CD14-positive monocyte (primary cell): ENCODE data around the gene PAFAH2. TPM values are rescaled to one million over a fixed set of nuclear protein-coding genes. Genes with fewer than 3 reads are reported as not detected.

ENCODE experiments used
- DNase-seq, 3 donors: peaks; one replicate each; pipeline ENCODE4 v3.0.0-alpha.2; 2011 to 2022
- H2AFZ ChIP-seq: 2 replicates; pipeline ENCODE4 v1.6.0; 2012; ENCODE audit warnings: mild to moderate bottlenecking, low read depth, low read length, inconsistent platforms; ENCODE audit not compliant: insufficient read depth, poor library complexity, severe bottlenecking
- H3K27ac ChIP-seq, 2 donors: 1 replicate in 1 of 2; 2 replicates in 1 of 2; pipeline ENCODE4 v1.5.1; 2012 to 2013; ENCODE audit warnings: low read length in 2 of 2, control low read depth in 1 of 2, inconsistent platforms in 1 of 2, low read depth in 1 of 2, mild to moderate bottlenecking in 1 of 2
- H3K27me3 ChIP-seq, 2 donors: one replicate each; pipeline versions ENCODE4 v1.6.0 to v1.6.1; 2011 to 2013; ENCODE audit warnings: low read length in 2 of 2; ENCODE audit not compliant: control insufficient read depth in 2 of 2, insufficient read depth in 2 of 2
- H3K36me3 ChIP-seq, 2 donors: replicated peaks in 1 of 2; 1 replicate in 1 of 2; 2 replicates in 1 of 2; pipeline versions ENCODE4 v1.5.1 to v1.6.1; 2012 to 2013; ENCODE audit warnings: low read length in 2 of 2, control low read depth in 1 of 2, inconsistent platforms in 1 of 2, mild to moderate bottlenecking in 1 of 2; ENCODE audit not compliant: insufficient read depth in 2 of 2, control insufficient read depth in 1 of 2
- H3K4me1 ChIP-seq, 2 donors: 1 replicate in 1 of 2; 2 replicates in 1 of 2; pipeline versions ENCODE4 v1.5.1 to v1.6.1; 2012 to 2013; ENCODE audit warnings: low read length in 2 of 2, control low read depth in 1 of 2, inconsistent platforms in 1 of 2, mild to moderate bottlenecking in 1 of 2, moderate library complexity in 1 of 2; ENCODE audit not compliant: insufficient read depth in 2 of 2, control insufficient read depth in 1 of 2
- H3K4me2 ChIP-seq: replicated peaks from 2 replicates; pipeline ENCODE3; 2012; ENCODE audit warnings: low read length, moderate library complexity, mild to moderate bottlenecking; ENCODE audit not compliant: poor library complexity, severe bottlenecking; ENCODE audit errors: extremely low read depth
- H3K4me3 ChIP-seq, 3 experiments: fragments of 200-600 bp in 1 of 3; sonication (generic) in 1 of 3; replicated peaks in 1 of 3; 1 replicate in 2 of 3; 2 replicates in 1 of 3; pipeline ENCODE4 v1.5.1; 2011 to 2013; ENCODE audit warnings: low read length in 3 of 3, mild to moderate bottlenecking in 3 of 3, control low read depth in 2 of 3, low read depth in 2 of 3, inconsistent platforms in 1 of 3, moderate library complexity in 1 of 3
- H3K79me2 ChIP-seq: 2 replicates; pipeline ENCODE4 v1.6.0; 2012; ENCODE audit warnings: mild to moderate bottlenecking, control low read depth, inconsistent platforms, low read length, moderate library complexity; ENCODE audit not compliant: insufficient read depth
- H3K9ac ChIP-seq: 2 replicates; pipeline ENCODE4 v1.6.0; 2017; ENCODE audit warnings: low read length, mild to moderate bottlenecking; ENCODE audit not compliant: insufficient read depth, poor library complexity, severe bottlenecking
- H3K9me3 ChIP-seq, 2 donors: replicated peaks in 1 of 2; 1 replicate in 1 of 2; 2 replicates in 1 of 2; pipeline versions ENCODE4 v1.5.1 to v1.6.1; 2012 to 2013; ENCODE audit warnings: low read length in 2 of 2, control low read depth in 1 of 2; ENCODE audit not compliant: control insufficient read depth in 1 of 2, insufficient read depth in 1 of 2
- H4K20me1 ChIP-seq: 2 replicates; pipeline ENCODE4 v1.6.0; 2012; ENCODE audit warnings: mild to moderate bottlenecking, low read length, control low read depth, moderate library complexity; ENCODE audit not compliant: insufficient read depth
- H3K27ac Mint-ChIP-seq, 7 donors: one replicate each; pipeline ENCODE4 v1.8.0; 2020; ENCODE audit warnings: mild to moderate bottlenecking in 7 of 7, mixed read lengths in 7 of 7, moderate library complexity in 6 of 7, inconsistent platforms in 2 of 7
- H3K27me3 Mint-ChIP-seq, 3 donors: one replicate each; pipeline ENCODE4 v1.8.0; 2021 to 2022; ENCODE audit warnings: low read depth in 3 of 3, mild to moderate bottlenecking in 3 of 3, mixed read lengths in 3 of 3, moderate library complexity in 3 of 3, inconsistent platforms in 1 of 3
- H3K36me3 Mint-ChIP-seq, 2 donors: one replicate each; pipeline ENCODE4 v1.8.0; 2020; ENCODE audit warnings: mixed read lengths in 2 of 2, inconsistent platforms in 1 of 2, mild to moderate bottlenecking in 1 of 2
- H3K4me1 Mint-ChIP-seq: one replicate; pipeline ENCODE4 v1.8.0; 2020; ENCODE audit warnings: mild to moderate bottlenecking, mixed read lengths
- H3K4me3 Mint-ChIP-seq, 2 donors: one replicate each; pipeline ENCODE4 v1.8.0; 2020; ENCODE audit warnings: mild to moderate bottlenecking in 2 of 2, mixed read lengths in 2 of 2, moderate library complexity in 1 of 2
- H3K9me3 Mint-ChIP-seq, 7 donors: one replicate each; pipeline ENCODE4 v1.8.0; 2020 to 2022; ENCODE audit warnings: mixed read lengths in 7 of 7, mild to moderate bottlenecking in 6 of 7, moderate library complexity in 6 of 7, inconsistent platforms in 2 of 7
- CTCF ChIP-seq: fragments of 200-600 bp; IDR thresholded peaks from one replicate; pipeline ENCODE4 v1.8.0; 2022; ENCODE audit warnings: antibody characterized with exemption, mild to moderate bottlenecking
- WGBS: methylation state at CpG from one replicate; pipeline ENCODE4 v1.1.5; 2013; ENCODE audit warnings: missing lambda C conversion rate; ENCODE audit not compliant: insufficient coverage; 5-methylcytosine and 5-hydroxymethylcytosine counted together
- intact Hi-C, 2 donors: fragments of 100-400 bp; cut with micrococcal nuclease; formaldehyde crosslinking; loops; one replicate each; pipeline versions ENCODE4 v1.15.0 to v1.15.1; 2023
- polyA plus RNA-seq, 3 donors: library from polyadenylated mRNA; depleted of rRNA in 1 of 3; unstranded in 2 of 3; stranded (reverse) in 1 of 3; fragments of 300-500 nt in 2 of 3; fragments of >200 nt in 1 of 3; fragmentation: Illumina TruSeq in 2 of 3; gene quantifications; 1 replicate in 2 of 3; 2 replicates in 1 of 3; pipeline ENCODE4 v1.2.3, GENCODE V29; 2012 to 2021

Gene PAFAH2
- polyA plus RNA-seq, 3 donors: 6.4 to 9.2 (median 6.8) TPM

GRCh38 chr1:26031611-26032220, 33.9 kb upstream of the PAFAH2 start:
- no CpG with 5 or more reads among the region's 3 CpGs for WGBS

GRCh38 chr1:26031196-26031595, 33.3 kb upstream of the PAFAH2 start:
- Histone ChIP-seq H3K4me2 (no peak overlapping the region), H3K4me3 (no peak overlapping the region), H3K9me3 (no peaks in the 10 kb centered on the region), H4K20me1 (no peaks in the 10 kb centered on the region), H2AFZ (no peak overlapping the region), H3K79me2 (no peaks in the 10 kb centered on the region), H3K4me1 (peaks cover 10 to 17% of the 10 kb centered on the region in 2 donors), H3K27me3 (peaks cover 0 to 21% of the 10 kb centered on the region in 2 donors), H3K36me3 (no peaks in the 10 kb centered on the region), H3K9ac (no peak overlapping the region), H3K27ac (no peak overlapping the region)
- Mint-ChIP-seq H3K4me3 (no peak overlapping the region), H3K4me1 (peaks cover 20% of the 10 kb centered on the region), H3K9me3 (peaks cover 0 to 5% (median 0%) of the 10 kb centered on the region in 7 donors), H3K36me3 (no peaks in the 10 kb centered on the region), H3K27ac (peak overlapping the region in 1 of 7 donors; percentile 41), H3K27me3 (peaks cover 19 to 22% (median 21%) of the 10 kb centered on the region in 3 donors)
- intact Hi-C loops: loop anchor here (10.0 kb wide), 1 partner anchor 114 kb away; no protein-coding TSS in a partner anchor
- no peak for DNase-seq
- 94% methylated on average over 3 of the region's 4 CpGs for WGBS
- TF ChIP-seq CTCF: no peak

More at GRCh38 chr1:26031611-26032220, 33.9 kb upstream of the PAFAH2 start:
- Histone ChIP-seq H3K4me2 (no peak overlapping the region), H3K79me2 (no peaks in the 10 kb centered on the region), H3K9ac (no peak overlapping the region), H3K4me3 (no peak overlapping the region), H3K27ac (no peak overlapping the region), H3K27me3 (peaks cover 0 to 21% of the 10 kb centered on the region in 2 donors), H3K36me3 (no peaks in the 10 kb centered on the region), H3K9me3 (no peaks in the 10 kb centered on the region), H3K4me1 (peaks cover 11 to 21% of the 10 kb centered on the region in 2 donors), H4K20me1 (no peaks in the 10 kb centered on the region), H2AFZ (no peak overlapping the region)
- DNase-seq: no peak
- Mint-ChIP-seq H3K27ac (peak overlapping the region in 1 of 7 donors; percentile 9), H3K36me3 (no peaks in the 10 kb centered on the region), H3K9me3 (peaks cover 0 to 5% (median 0%) of the 10 kb centered on the region in 7 donors), H3K4me3 (no peak overlapping the region), H3K4me1 (peaks cover 20% of the 10 kb centered on the region), H3K27me3 (peaks cover 21 to 24% (median 23%) of the 10 kb centered on the region in 3 donors)
- intact Hi-C loops: loop anchor here (10.0 kb wide), 1 partner anchor 113 kb away; no protein-coding TSS in a partner anchor
- TF ChIP-seq CTCF: no peak
